Measurements from ENCODE around the gene ORM2. TPM values are rescaled to one million over a fixed set of nuclear protein-coding genes. Genes with fewer than 3 reads are reported as not detected.
A peak's percentile ranks its signal among the peaks of the same experiment; 100 is the strongest.

Gene ORM2
- total RNA-seq, 4 donors from 2014 or later, result not detected

DNA sequence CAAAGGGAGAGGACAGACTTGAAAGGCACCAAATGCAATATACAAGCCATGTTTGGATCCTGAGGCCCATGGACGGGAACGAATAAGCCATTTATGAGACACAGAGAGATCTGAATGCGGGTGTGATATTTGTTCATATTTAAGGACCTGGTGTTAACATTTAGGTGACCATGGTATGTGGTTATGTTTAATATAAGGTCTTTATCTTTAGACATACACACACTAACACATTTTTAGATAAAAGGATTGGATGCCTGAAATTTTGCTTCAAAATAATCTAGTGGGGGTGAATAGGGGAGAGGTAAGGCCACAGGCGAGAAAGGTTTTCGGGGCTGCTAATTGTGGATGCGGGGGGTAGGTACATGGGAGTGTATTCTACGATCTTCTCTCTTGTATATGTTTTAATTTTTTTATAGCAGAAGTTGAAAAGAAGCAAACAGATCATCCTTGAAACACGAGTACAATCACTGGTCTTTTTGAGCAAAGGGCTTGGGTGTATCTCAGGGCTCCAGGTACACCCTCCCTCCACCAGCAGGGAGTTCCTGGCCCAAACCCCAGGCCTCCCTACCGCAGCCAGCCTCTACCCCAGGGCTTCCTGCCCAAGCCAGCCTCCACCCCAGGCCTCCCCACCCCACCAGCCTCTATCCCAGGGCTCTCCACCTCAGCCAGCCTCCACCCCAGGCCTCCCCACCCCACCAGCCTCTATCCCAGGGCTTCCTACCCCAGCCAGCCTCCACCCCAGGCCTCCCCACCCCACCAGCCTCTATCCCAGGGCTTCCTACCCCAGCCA lies 45.9 kb downstream of the ORM2 start:
- no peaks in the 10 kb centered on the region for H3K27me3 ChIP-seq
- H3K36me3 ChIP-seq, result peaks cover 0 to 60% (median 5%) of the 10 kb centered on the region in 3 donors

DNA sequence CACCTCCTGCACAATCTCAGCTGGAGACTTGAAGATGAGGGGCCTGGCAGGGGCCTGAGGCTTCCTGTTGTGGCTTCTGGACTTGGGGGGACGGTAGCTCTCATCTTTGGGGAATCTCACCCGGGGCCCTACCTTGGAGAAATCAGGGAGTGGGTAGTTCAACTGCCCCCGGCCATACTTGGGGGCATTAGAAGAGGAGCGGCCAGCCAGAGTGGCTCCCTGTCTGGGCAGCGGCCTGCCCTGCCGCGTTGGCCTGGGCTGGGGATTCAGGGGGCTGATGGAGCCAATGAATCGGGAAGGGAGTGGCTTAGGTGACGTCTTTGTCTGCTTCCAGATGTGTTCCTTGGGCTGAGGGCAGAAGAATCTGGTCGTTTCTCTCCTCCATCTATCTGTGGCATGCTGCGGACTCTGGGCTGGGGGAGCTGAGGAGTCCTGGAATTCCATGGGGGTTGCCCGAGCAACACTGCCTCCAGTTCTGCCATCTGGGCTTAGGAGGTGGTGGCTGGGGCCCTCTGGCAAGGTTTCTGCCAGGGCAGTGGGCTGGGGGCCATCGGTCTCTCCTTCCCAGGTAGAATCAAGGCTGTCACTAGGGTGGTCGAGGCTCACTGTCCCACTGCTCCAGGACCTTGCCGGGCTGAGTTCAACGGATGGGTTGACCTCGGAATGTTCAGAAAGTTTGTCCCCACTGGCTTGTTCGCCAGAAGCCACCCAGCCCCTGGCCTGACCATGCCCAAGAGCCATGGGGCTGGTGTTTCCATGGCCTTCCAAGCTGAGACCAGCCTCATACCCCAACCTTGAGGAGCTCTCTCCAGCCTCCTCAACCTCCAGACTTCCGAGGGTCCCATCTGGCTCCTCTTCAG lies 47.1 kb downstream of the ORM2 start:
- Histone ChIP-seq H3K4me3 (no peak overlapping the region), H3K36me3 (peaks cover 0 to 67% (median 5%) of the 10 kb centered on the region in 3 donors), H3K27ac (peak overlapping the region in 3 of 4 donors; percentile 32 to 94 (median 42)), H3K4me1 (peaks cover 0 to 40% (median 20%) of the 10 kb centered on the region in 4 donors), H3K27me3 (no peaks in the 10 kb centered on the region), H3K9me3 (no peaks in the 10 kb centered on the region)
- DNase-seq, result peak in 1 of 3 donors; percentile 40
- TF ChIP-seq, protein P1, sequence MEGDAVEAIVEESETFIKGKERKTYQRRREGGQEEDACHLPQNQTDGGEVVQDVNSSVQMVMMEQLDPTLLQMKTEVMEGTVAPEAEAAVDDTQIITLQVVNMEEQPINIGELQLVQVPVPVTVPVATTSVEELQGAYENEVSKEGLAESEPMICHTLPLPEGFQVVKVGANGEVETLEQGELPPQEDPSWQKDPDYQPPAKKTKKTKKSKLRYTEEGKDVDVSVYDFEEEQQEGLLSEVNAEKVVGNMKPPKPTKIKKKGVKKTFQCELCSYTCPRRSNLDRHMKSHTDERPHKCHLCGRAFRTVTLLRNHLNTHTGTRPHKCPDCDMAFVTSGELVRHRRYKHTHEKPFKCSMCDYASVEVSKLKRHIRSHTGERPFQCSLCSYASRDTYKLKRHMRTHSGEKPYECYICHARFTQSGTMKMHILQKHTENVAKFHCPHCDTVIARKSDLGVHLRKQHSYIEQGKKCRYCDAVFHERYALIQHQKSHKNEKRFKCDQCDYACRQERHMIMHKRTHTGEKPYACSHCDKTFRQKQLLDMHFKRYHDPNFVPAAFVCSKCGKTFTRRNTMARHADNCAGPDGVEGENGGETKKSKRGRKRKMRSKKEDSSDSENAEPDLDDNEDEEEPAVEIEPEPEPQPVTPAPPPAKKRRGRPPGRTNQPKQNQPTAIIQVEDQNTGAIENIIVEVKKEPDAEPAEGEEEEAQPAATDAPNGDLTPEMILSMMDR (IDR thresholded peaks at IDR 0.05), result no peak
- TF ChIP-seq POLR2A (IDR thresholded peaks at IDR 0.05), result no peak

More for the DNA sequence above, 45.9 kb downstream of the ORM2 start:
- H3K4me1 ChIP-seq, result peaks cover 0 to 52% (median 27%) of the 10 kb centered on the region in 4 donors
- no peaks in the 10 kb centered on the region for H3K9me3 ChIP-seq
- peak in 1 of 3 donors; percentile 24 for DNase-seq
- no peak for TF ChIP-seq POLR2A (IDR thresholded peaks at IDR 0.05)
- TF ChIP-seq, protein P1 (IDR thresholded peaks at IDR 0.05), result no peak
- H3K4me3 ChIP-seq, result no peak overlapping the region
- H3K27ac ChIP-seq, result peak overlapping the region in 3 of 4 donors; percentile 15 to 94 (median 42)

DNA sequence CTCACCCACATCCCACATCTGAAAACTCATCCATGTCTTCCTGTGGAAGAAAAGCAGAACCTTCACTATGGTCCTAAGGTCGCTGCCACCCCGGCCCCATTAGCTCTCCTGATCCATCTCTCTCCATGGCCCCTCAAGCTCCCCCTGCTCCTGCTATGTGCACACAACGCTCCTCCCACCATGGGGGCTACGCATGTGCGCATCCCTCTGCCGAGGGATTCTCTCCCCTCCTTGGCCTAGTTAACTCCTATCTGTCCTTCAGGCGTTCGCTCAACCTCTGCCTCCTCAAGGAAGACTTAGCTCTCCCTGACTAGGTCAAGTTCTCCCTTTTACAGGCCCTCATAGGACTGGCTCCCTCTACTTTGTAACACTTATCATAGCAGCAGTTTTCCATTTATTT lies 48.3 kb downstream of the ORM2 start:
- H3K36me3 ChIP-seq, result peaks cover 0 to 60% (median 5%) of the 10 kb centered on the region in 3 donors
- peak in 1 of 3 donors; percentile 40 for DNase-seq
- no peak overlapping the region for H3K4me3 ChIP-seq
- H3K27me3 ChIP-seq, result no peaks in the 10 kb centered on the region
- H3K9me3 ChIP-seq, result no peaks in the 10 kb centered on the region
- H3K4me1 ChIP-seq, result peaks cover 0 to 43% (median 24%) of the 10 kb centered on the region in 4 donors
- H3K27ac ChIP-seq, result peak overlapping the region in 2 of 4 donors; percentile 0 to 94
- TF ChIP-seq, protein P1 (IDR thresholded peaks at IDR 0.05), result no peak
- no peak for TF ChIP-seq POLR2A (IDR thresholded peaks at IDR 0.05)

DNA sequence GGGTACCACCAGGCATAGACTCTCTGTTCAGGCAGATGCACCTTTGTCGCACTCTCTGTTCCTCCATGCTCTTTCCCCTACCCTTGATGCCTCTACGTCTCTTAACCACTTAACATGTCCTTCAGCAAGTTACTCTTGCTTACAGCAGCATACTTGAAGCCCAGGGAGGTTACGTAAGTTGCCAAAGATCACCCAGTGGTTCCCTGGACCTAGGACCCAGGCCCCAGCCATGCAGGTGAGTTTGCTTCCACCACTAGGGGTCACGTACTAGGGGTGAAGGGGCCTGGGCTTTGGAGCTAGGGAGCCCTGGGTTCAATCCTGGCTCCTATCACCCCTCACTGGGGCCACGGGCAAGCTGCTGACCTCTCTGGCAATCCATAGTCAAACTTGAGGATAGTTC lies 49.2 kb downstream of the ORM2 start:
- Histone ChIP-seq H3K4me3 (no peak overlapping the region), H3K4me1 (peaks cover 0 to 43% (median 27%) of the 10 kb centered on the region in 4 donors), H3K27ac (peak overlapping the region in 1 of 4 donors; percentile 52), H3K27me3 (no peaks in the 10 kb centered on the region), H3K9me3 (no peaks in the 10 kb centered on the region), H3K36me3 (peaks cover 0 to 52% (median 5%) of the 10 kb centered on the region in 3 donors)
- no peak for DNase-seq
- TF ChIP-seq, protein P1 (IDR thresholded peaks at IDR 0.05), result no peak
- no peak for TF ChIP-seq POLR2A (IDR thresholded peaks at IDR 0.05)

Other genes starting within 250 kb of the ORM2 start
- 10 to 100 TPM; 23.6 to 85.3 (median 41.3) TPM for gene KIF12, start 230.6 kb upstream of the ORM2 start, total RNA-seq
- 10 to 100 TPM in 1 of 4 donors, 1 to 10 TPM in 3; 5.8 to 23.1 (median 7.2) TPM for gene COL27A1, start 174.3 kb upstream of the ORM2 start, total RNA-seq
- not detected for gene ORM1, start 6.8 kb upstream of the ORM2 start, total RNA-seq
- gene AKNA, start 58.1 kb downstream of the ORM2 start, total RNA-seq, result 100 to 1,000 TPM in 1 of 4 donors, 10 to 100 TPM in 3; 41.7 to 174 (median 75.0) TPM
- 10 to 100 TPM; 10.7 to 35.5 (median 15.3) TPM for gene WHRN, start 175.6 kb downstream of the ORM2 start, total RNA-seq

All from Peyer's patch (tissue), 4 donors.